ENCODE data around the gene MCAM.

Gene MCAM

GRCh38 chr11:119307219-119307618 is 9.7 kb downstream of the MCAM start:
- no peak for DNase-seq (ENCODE audit: low read depth)

DNA sequence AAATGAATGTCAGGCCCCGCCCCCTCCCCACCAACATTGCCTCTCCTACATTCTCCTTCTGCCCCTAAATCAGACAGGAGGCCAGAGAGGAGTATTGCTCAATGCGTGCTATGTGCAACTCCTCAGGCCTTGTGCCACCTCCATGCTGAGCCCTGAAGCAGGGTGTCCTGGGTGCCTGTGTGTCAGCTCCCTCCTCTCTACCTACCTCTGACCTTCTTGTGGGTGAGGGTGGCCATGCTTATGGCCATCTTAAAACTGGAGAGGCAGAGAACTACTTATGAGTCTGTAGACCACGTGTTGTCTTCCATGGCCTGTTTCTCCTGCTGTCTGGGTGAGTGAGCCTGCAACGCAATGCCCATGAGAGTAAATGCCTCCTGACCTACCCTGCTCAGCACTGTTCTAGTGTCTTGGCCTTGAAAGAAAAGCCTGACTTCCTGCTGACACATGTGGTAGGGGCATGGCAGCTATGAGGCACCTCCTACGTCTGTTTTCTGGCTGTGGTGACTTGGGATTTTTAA is 10.5 kb downstream of the MCAM start:
- peak; percentile 17 for DNase-seq (ENCODE audit: low read depth)

DNA sequence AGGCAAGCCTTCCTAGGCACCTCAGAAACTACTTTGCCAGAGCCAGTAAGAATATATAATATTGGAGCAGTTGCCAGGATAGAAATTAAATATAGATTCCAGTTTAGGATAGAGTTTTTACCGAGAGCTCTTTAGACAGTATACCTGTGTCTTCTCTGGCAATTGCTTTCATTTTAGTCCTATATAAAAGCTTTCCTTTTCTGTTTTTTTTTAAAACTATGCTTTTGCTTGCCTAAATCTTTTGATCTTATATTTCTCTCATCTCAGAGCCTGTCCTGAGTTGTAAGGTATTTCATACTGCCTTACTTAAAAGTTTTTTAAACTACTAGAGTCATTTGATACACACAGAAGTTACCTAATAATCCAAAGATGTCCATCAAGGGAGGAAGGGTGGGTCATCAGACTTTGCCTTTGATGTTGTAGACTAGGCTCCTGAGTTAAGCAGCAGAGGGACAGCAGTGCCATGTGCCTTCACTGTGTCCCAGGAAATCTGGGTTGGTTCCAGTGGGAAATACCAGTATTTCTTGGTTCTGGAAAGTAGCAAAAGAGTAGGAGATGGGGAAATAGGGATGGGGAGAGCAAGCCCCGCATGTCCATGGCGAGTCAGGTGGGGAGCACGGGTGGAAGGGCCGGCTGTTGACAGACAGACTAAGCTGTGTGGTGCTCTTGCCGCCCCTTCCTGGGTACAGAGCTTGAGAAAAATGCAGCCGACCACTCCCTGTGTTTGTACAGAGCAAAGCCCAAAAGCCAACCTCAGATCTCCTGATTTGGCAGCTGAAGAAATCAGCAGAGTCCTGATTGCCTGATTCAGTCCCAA is 11.2 kb downstream of the MCAM start:
- no peak for DNase-seq (ENCODE audit: low read depth)

GRCh38 chr11:119303227-119303718 is 13.7 kb downstream of the MCAM start:
- DNase-seq (ENCODE audit: low read depth) = no peak

GRCh38 chr11:119300198-119300964 is 16.5 kb downstream of the MCAM start:
- DNase-seq (ENCODE audit: low read depth) = no peak

DNA sequence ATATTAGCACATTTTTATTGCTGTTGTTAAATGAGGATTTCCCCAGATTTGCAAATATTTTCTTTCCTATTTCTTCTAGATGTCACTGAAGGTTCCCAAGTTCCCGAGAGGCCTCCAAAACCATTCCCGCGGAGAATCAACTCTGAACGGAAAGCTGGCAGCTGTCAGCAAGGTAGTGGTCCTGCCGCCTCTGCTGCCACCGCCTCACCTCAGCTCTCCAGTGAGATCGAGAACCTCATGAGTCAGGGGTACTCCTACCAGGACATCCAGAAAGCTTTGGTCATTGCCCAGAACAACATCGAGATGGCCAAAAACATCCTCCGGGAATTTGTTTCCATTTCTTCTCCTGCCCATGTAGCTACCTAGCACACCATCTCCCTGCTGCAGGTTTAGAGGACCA is 17.5 kb downstream of the MCAM start:
- DNase-seq (ENCODE audit: low read depth) = no peak

- no peak for DNase-seq (ENCODE audit: low read depth)
These were observed 18.2 kb downstream of the MCAM start for GRCh38 chr11:119298726-119299125.

DNA sequence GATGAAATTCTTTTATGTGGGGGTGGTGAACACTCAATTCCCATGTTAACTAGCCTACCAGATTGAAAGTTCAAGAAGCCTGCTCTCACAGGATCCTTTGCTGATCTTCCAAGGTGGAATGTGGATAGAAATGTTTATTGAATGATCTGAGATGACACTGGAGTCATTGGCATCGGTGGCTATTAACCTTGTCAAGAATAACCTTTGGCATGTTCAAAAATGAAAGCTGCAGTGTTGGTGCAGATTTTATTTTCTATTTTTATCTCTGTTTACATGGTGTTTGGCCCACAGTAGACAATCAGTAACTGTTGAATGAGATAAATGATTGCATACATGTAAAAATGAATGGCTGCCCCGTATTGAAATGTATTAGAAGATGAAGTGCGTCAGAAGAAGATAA is 19.0 kb downstream of the MCAM start:
- DNase-seq (ENCODE audit: low read depth) = no peak

GRCh38 chr11:119295178-119295577 is 21.8 kb downstream of the MCAM start:
- no peak for DNase-seq (ENCODE audit: low read depth)

DNA sequence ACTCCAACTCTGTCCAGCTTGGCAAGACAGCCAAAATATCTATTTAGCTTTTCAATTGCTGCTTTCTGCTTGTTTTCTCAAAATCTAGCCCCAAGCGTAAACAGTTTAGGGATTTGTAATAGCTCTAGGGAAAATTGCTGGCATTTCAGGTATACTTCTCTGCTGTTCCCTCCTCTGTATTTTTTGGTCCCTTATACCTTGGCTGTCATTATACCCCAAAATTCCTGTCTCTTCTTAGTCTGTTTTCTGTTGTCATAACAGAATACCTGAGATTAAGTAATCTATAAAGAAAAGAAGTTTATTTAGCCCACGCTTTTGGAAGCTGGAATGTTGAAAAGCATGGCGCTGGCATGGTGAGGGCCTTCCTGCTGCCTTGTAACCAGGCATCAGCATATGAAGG is 23.5 kb downstream of the MCAM start:
- DNase-seq (ENCODE audit: low read depth) = no peak

DNA sequence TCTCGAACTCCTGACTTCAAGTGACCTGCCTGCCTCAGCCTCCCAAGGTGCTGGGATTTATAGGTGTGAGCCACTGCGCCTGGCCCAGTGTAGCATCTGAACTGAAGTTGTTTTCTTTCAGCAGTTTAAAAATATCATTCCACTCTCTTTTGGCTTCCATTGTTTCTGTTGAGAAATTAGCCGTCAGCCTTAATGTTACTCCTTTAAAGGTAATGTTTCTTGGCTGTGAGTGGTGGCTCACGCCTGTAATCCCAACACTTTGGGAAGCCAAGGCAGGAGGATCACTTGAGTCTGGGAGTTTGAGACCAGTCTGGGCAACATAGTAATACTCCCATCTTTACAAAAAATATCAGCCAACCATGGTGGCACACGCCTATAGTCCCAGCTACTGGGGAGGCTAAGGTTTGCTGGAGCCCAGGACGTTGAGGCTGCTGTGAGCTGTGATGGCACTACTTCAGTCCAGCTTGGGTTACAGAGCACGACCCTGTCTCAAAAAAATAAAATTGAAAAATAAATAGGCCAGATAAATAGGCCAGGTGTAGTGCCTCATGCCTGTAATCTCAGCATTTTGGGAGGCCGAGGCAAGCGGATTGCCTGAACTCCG is 25.9 kb downstream of the MCAM start:
- DNase-seq (ENCODE audit: low read depth) = no peak

DNA sequence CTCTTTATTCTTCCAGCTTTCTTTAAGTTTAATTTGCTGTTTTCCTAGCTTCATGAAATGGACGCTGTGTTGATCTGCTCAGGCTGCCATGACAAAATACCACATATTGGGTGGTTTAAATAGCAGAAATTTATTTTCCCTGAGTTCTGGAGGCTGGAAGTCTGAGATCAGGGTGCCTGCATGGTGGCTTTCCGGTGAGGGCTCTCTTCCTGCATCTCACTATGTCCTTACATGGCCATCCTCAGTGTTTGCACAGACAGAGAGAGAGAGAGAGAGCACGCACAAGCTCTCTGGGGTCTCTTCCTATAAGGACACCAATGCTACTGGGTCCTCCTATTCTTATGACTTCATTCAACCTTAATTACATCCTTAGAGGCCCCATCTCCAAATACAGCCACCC is 28.7 kb downstream of the MCAM start:
- DNase-seq (ENCODE audit: low read depth) = no peak

GRCh38 chr11:119285431-119285830 is 31.5 kb downstream of the MCAM start:
- DNase-seq (ENCODE audit: low read depth) = no peak

- DNase-seq (ENCODE audit: low read depth) = no peak
These were observed 32.4 kb downstream of the MCAM start for GRCh38 chr11:119284344-119285157.

DNA sequence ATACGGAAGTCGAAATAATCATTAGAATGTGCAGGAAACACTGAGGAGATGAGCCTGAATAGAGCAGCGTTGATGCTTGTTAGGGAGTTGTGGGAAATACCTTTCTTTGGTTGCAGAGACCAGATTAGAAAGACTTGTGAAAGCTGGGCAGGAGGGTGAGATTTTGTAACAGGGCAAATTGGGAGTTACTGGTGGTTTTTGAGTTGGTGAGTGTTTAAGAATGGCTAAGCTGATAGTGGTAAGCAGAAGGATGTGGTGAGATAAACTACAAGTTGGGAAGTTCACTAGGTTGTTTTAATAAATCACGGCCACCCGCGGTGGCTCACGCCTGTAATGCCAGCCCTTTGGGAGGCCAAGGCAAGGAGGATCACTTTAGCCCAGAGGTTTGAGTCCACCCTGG is 34.4 kb downstream of the MCAM start:
- no peak for DNase-seq (ENCODE audit: low read depth)

DNA sequence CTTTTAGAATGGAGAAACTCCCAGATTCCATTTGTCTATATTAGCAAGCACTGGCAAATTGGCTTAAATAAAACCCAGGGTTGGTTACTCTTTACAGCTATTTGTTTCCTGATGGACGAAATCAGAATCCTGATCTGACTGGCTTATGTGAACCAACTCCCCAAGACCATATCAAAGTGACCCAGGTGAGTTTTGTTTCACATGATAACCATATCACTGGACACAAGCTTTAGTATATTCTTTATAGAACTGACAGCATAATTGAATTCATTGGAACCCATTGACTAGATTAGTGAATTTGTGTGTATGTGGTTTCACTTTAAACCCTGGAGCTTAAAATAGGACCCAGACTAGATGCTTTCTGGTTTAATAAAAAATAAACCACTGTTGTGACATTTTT is 39.3 kb downstream of the MCAM start:
- no peak for DNase-seq (ENCODE audit: low read depth)

- no peak for DNase-seq (ENCODE audit: low read depth)
These were observed 43.2 kb downstream of the MCAM start for GRCh38 chr11:119273721-119274120.

DNA sequence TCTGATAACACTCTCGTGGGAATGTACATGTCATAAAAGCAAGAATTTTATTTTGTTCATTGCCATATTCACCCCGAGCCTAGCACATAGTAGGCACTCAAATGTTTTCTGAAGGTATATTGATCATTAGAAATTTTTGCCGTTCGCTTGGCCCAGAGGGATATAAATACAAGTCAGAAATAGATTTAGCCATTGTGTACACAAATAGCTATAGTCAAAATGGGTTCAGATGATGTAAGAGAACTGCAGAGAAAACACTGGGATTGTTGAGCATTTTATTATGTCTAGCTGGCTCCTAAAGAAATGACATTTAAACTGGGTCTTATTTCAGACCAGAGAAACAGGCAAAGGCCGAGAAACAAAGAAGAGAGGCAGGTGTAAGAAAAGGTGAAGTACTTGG is 49.3 kb downstream of the MCAM start:
- no peak for DNase-seq (ENCODE audit: low read depth)

DNA sequence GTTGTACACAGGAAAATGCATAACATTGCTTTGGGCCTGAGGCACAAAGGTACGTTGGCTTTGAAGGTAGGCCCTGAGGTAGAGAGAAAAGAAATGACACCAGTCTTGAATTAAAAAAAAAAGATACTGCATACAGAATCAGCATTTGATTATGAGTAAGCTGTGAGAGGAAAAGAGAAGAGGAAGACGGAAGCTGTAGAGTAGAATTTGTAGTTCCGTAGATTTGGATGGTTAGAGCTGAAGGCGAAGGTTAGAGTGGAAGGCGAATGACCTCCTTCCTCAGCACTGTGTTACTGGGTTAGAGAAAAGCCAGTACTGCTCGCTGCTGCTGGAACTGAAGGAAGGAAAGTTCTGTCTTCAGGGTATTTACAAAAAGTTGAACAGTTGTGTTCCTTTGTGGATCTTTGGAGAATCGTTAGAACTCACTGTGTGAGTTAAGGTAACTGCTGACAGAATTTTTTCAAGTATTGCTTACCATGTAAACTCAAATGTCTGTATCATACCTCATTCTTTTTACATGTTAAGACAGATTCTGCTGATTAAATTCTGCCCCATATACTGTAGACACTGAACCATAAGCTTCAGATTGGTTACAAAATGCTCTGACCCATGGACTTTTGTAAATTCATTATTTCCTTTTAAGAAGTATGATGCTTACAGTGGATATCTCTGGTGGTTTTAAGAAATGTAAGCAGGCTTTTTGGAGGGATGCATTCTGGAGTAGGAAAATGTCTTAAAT is 50.2 kb downstream of the MCAM start:
- no peak for DNase-seq (ENCODE audit: low read depth)

DNA sequence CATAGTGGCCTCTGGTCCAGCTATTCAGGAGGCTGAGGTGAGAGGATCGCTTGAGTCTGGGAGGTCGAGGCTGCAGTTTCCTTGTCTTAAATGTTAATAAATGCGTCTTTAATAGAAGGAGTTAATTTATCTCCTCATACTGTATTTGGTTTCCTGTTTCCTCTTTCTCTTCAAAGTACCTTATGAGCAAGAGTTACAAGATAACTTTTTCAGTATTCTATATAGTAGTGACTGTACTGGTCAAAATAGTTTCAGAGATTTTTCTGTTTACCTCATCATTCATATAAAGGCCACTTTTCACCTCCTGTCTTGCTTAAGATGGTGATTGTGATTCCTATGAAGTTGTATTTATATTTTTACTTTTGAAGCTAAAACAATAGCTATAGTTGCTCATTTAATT is 50.9 kb downstream of the MCAM start:
- no peak for DNase-seq (ENCODE audit: low read depth)

DNA sequence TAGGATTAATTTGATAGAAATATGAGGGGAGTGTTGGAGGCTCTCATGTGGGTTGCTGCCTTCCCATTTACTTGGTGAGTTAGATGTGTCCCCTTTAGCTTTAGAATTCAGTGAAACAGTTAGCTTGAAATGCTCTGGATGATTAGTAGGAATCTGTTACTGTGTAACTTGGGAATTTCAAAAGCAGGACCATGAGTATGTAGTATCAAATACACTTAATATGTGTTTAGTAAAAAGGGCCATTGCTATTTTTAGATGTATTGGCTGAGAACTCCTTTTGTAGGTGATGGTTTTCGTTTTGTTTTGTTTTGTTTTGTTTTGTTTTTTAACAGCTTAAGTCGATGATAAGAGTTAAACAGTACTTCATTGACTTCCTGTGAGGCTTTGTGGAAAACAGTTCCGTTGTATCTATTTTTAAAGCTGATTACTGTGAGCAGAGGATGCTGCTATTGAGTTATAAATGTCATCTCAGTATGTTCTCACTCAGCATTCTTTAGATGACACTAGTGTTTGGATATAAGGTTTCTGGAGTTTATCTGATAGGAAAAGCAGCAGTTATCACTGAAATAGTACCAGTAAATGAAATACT is 53.5 kb downstream of the MCAM start:
- no peak for DNase-seq (ENCODE audit: low read depth)
